HepG2 (cell line): Measurements from ENCODE around the gene CNP. TPM values are rescaled to one million over a fixed set of nuclear protein-coding genes. Genes with fewer than 3 reads are reported as not detected.

Experiments used
- RARA ChIP-seq: IDR thresholded peaks from 2 replicates; pipeline ENCODE4 v1.6.1; 2016; ENCODE audit warnings: missing genetic modification reagents, missing compliant biosample characterization
- RXRA ChIP-seq: sonication (generic); formaldehyde crosslinking; IDR thresholded peaks from 2 replicates; pipeline ENCODE4 v1.5.1; 2020; ENCODE audit warnings: missing genetic modification reagents
- TOPORS ChIP-seq: sonication (generic); formaldehyde crosslinking; IDR thresholded peaks from 2 replicates; pipeline ENCODE4 v1.8.0; 2023; ENCODE audit warnings: mild to moderate bottlenecking, missing genetic modification reagents
- ZNF317 ChIP-seq: sonication (generic); formaldehyde crosslinking; IDR thresholded peaks from 2 replicates; pipeline ENCODE4 v1.5.0; 2020; ENCODE audit warnings: mild to moderate bottlenecking, missing genetic modification reagents
- ZNF746 ChIP-seq: sonication (generic); formaldehyde crosslinking; IDR thresholded peaks from 2 replicates; pipeline ENCODE4 v1.8.0; 2022; ENCODE audit warnings: mild to moderate bottlenecking, missing genetic modification reagents
- polyA plus RNA-seq, 8 experiments: library from polyadenylated mRNA; depleted of rRNA in 3 of 8; stranded (reverse) in 7 of 8; unstranded in 1 of 8; fragments of >200 nt; fragmentation: Illumina TruSeq in 4 of 8; extraction: Trizol in 4 of 8; gene quantifications; 2 replicates each; pipeline versions ENCODE4 v1.2.1 to v1.2.3, GENCODE V29; 2011 to 2016; ENCODE audit warnings: low read depth in 4 of 8, missing spikeins in 1 of 8, mixed read lengths in 1 of 8; ENCODE audit not compliant: insufficient read depth in 1 of 8
- total RNA-seq, 5 experiments: library from RNA; depleted of rRNA; stranded (reverse); fragments of >200 nt; fragmentation: Illumina TruSeq; extraction: Trizol; gene quantifications; 2 replicates each; pipeline ENCODE4 v1.2.3, GENCODE V29; 2016; ENCODE audit warnings: low read depth in 1 of 5
- TF ChIP-seq, protein P1 (sequence below), 2 experiments: sonication (generic) in 1 of 2; formaldehyde crosslinking in 1 of 2; IDR thresholded peaks; 2 replicates each; pipeline versions ENCODE4 v1.5.1 to v1.6.1; 2011 to 2020; ENCODE audit warnings: borderline replicate concordance in 1 of 2, low read depth in 1 of 2, low read length in 1 of 2, mild to moderate bottlenecking in 1 of 2, missing genetic modification reagents in 1 of 2, moderate library complexity in 1 of 2
- TF ChIP-seq, protein P2 (sequence below): sonication (generic); formaldehyde crosslinking; IDR thresholded peaks from 2 replicates; pipeline ENCODE4 v1.5.0; 2020; ENCODE audit warnings: mild to moderate bottlenecking, missing genetic modification reagents
- TF ChIP-seq, protein P3 (sequence below): sonication (generic); formaldehyde crosslinking; IDR thresholded peaks from 2 replicates; pipeline ENCODE4; 2020; ENCODE audit warnings: missing genetic modification reagents, mild to moderate bottlenecking, borderline replicate concordance
- TF ChIP-seq, protein P4 (sequence below): sonication (generic); formaldehyde crosslinking; IDR thresholded peaks from 2 replicates; pipeline ENCODE4 v1.8.0; 2022; ENCODE audit warnings: mild to moderate bottlenecking, missing genetic modification reagents, moderate library complexity
- TF ChIP-seq, protein P5 (sequence below): sonication (generic); formaldehyde crosslinking; IDR thresholded peaks from 2 replicates; pipeline ENCODE4 v1.4.0; 2020; ENCODE audit warnings: missing genetic modification reagents

The CNP gene
- total and polyA plus RNA-seq, 2 of the 13 experiments (the other 11 are each of a cell fraction or from before 2014, with no cell fraction given): 97.2 to 161 TPM

DNA sequence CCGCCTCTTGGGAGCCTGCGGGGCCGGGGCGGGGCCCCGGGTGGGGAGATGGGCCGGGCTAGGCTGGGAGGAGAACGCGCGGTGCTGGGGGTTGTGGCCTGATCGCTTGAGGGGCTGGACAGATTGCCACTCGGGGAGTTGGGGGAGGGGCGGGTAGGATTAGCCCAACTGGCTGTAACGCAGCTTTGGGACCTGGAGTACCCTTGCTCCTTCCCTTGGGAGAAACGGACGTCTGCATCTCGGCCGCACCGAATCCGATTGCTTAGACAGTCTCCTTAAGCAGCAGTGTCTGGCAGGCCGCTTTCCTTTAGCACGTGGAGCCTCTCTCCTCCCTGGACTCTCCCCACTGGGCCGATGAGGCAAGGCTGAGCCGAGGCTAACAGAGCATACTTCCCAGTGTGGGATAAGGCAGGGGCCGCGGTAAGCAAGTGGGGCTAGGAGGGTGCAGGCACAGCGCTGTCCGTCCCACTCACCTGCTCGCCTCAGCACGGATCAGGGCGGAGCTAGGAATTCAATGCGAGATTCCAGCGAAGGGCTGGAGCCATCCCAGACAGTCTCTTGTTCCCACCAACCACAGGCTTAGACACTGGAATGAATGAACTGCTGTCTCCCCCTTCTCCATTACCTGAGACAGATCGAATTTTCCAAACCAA lies 47.3 kb upstream of the CNP start (continued):
- TF ChIP-seq, protein P1, sequence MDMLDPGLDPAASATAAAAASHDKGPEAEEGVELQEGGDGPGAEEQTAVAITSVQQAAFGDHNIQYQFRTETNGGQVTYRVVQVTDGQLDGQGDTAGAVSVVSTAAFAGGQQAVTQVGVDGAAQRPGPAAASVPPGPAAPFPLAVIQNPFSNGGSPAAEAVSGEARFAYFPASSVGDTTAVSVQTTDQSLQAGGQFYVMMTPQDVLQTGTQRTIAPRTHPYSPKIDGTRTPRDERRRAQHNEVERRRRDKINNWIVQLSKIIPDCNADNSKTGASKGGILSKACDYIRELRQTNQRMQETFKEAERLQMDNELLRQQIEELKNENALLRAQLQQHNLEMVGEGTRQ (IDR thresholded peaks at IDR 0.05; ENCODE audit: low read depth, low read length): no peak
- TF ChIP-seq, protein P1 (CRISPR knock-in tag; IDR thresholded peaks at IDR 0.05; ENCODE audit: borderline replicate concordance): peak; percentile 14; the same call in 1 of the 2 replicates
- TF ChIP-seq, protein P2, sequence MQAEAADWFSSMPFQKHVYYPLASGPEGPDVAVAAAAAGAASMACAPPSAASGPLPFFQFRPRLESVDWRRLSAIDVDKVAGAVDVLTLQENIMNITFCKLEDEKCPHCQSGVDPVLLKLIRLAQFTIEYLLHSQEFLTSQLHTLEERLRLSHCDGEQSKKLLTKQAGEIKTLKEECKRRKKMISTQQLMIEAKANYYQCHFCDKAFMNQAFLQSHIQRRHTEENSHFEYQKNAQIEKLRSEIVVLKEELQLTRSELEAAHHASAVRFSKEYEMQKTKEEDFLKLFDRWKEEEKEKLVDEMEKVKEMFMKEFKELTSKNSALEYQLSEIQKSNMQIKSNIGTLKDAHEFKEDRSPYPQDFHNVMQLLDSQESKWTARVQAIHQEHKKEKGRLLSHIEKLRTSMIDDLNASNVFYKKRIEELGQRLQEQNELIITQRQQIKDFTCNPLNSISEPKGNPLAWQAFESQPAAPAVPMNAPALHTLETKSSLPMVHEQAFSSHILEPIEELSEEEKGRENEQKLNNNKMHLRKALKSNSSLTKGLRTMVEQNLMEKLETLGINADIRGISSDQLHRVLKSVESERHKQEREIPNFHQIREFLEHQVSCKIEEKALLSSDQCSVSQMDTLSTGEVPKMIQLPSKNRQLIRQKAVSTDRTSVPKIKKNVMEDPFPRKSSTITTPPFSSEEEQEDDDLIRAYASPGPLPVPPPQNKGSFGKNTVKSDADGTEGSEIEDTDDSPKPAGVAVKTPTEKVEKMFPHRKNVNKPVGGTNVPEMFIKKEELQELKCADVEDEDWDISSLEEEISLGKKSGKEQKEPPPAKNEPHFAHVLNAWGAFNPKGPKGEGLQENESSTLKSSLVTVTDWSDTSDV (CRISPR knock-in tag): peak; percentile 35; the same call in 1 of the 2 replicates
- TF ChIP-seq, protein P3, sequence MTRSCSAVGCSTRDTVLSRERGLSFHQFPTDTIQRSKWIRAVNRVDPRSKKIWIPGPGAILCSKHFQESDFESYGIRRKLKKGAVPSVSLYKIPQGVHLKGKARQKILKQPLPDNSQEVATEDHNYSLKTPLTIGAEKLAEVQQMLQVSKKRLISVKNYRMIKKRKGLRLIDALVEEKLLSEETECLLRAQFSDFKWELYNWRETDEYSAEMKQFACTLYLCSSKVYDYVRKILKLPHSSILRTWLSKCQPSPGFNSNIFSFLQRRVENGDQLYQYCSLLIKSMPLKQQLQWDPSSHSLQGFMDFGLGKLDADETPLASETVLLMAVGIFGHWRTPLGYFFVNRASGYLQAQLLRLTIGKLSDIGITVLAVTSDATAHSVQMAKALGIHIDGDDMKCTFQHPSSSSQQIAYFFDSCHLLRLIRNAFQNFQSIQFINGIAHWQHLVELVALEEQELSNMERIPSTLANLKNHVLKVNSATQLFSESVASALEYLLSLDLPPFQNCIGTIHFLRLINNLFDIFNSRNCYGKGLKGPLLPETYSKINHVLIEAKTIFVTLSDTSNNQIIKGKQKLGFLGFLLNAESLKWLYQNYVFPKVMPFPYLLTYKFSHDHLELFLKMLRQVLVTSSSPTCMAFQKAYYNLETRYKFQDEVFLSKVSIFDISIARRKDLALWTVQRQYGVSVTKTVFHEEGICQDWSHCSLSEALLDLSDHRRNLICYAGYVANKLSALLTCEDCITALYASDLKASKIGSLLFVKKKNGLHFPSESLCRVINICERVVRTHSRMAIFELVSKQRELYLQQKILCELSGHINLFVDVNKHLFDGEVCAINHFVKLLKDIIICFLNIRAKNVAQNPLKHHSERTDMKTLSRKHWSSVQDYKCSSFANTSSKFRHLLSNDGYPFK (CRISPR knock-in tag): peak; percentile 55
- TF ChIP-seq, protein P4, sequence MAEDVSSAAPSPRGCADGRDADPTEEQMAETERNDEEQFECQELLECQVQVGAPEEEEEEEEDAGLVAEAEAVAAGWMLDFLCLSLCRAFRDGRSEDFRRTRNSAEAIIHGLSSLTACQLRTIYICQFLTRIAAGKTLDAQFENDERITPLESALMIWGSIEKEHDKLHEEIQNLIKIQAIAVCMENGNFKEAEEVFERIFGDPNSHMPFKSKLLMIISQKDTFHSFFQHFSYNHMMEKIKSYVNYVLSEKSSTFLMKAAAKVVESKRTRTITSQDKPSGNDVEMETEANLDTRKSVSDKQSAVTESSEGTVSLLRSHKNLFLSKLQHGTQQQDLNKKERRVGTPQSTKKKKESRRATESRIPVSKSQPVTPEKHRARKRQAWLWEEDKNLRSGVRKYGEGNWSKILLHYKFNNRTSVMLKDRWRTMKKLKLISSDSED (CRISPR knock-in tag): peak; percentile 83; the same call in 1 of the 2 replicates
- no peak for TF ChIP-seq RARA (CRISPR knock-in tag)
- TF ChIP-seq, protein P5, sequence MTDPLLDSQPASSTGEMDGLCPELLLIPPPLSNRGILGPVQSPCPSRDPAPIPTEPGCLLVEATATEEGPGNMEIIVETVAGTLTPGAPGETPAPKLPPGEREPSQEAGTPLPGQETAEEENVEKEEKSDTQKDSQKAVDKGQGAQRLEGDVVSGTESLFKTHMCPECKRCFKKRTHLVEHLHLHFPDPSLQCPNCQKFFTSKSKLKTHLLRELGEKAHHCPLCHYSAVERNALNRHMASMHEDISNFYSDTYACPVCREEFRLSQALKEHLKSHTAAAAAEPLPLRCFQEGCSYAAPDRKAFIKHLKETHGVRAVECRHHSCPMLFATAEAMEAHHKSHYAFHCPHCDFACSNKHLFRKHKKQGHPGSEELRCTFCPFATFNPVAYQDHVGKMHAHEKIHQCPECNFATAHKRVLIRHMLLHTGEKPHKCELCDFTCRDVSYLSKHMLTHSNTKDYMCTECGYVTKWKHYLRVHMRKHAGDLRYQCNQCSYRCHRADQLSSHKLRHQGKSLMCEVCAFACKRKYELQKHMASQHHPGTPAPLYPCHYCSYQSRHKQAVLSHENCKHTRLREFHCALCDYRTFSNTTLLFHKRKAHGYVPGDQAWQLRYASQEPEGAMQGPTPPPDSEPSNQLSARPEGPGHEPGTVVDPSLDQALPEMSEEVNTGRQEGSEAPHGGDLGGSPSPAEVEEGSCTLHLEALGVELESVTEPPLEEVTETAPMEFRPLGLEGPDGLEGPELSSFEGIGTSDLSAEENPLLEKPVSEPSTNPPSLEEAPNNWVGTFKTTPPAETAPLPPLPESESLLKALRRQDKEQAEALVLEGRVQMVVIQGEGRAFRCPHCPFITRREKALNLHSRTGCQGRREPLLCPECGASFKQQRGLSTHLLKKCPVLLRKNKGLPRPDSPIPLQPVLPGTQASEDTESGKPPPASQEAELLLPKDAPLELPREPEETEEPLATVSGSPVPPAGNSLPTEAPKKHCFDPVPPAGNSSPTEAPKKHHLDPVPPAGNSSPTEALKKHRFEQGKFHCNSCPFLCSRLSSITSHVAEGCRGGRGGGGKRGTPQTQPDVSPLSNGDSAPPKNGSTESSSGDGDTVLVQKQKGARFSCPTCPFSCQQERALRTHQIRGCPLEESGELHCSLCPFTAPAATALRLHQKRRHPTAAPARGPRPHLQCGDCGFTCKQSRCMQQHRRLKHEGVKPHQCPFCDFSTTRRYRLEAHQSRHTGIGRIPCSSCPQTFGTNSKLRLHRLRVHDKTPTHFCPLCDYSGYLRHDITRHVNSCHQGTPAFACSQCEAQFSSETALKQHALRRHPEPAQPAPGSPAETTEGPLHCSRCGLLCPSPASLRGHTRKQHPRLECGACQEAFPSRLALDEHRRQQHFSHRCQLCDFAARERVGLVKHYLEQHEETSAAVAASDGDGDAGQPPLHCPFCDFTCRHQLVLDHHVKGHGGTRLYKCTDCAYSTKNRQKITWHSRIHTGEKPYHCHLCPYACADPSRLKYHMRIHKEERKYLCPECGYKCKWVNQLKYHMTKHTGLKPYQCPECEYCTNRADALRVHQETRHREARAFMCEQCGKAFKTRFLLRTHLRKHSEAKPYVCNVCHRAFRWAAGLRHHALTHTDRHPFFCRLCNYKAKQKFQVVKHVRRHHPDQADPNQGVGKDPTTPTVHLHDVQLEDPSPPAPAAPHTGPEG: 0 out of 2 replicates have a peak, but pooled peaks have one; percentile 12
- peak; percentile 27; the same call in 1 of the 2 replicates for TF ChIP-seq RXRA (CRISPR knock-in tag)
- TF ChIP-seq ZNF317 (CRISPR knock-in tag): 0 out of 2 replicates have a peak, but pooled peaks have one; percentile 52
- peak; percentile 74; the same call in 1 of the 2 replicates for TF ChIP-seq TOPORS
- 0 out of 2 replicates have a peak, but pooled peaks have one; percentile 25 for TF ChIP-seq ZNF746 (CRISPR knock-in tag)
